Peyer's patch (tissue), 4 donors: ENCODE data around the gene LIMS2.

Source experiments
- POLR2A ChIP-seq, 2 donors: fragments of 450-650 bp; IDR thresholded peaks; one replicate each; pipeline ENCODE4 v1.5.1; 2017; ENCODE audit warnings: antibody characterized with exemption in 2 of 2, mild to moderate bottlenecking in 2 of 2, moderate library complexity in 2 of 2
- TF ChIP-seq, protein P1 (sequence below), 6 experiments: fragments of 450-650 bp in 4 of 6; fragments of 200-600 bp in 2 of 6; sonication (generic) in 1 of 6; IDR thresholded peaks; one replicate each; pipeline ENCODE4 v1.5.1; 2017 to 2019; ENCODE audit warnings: antibody characterized with exemption in 6 of 6, mild to moderate bottlenecking in 3 of 6, moderate library complexity in 1 of 6

DNA sequence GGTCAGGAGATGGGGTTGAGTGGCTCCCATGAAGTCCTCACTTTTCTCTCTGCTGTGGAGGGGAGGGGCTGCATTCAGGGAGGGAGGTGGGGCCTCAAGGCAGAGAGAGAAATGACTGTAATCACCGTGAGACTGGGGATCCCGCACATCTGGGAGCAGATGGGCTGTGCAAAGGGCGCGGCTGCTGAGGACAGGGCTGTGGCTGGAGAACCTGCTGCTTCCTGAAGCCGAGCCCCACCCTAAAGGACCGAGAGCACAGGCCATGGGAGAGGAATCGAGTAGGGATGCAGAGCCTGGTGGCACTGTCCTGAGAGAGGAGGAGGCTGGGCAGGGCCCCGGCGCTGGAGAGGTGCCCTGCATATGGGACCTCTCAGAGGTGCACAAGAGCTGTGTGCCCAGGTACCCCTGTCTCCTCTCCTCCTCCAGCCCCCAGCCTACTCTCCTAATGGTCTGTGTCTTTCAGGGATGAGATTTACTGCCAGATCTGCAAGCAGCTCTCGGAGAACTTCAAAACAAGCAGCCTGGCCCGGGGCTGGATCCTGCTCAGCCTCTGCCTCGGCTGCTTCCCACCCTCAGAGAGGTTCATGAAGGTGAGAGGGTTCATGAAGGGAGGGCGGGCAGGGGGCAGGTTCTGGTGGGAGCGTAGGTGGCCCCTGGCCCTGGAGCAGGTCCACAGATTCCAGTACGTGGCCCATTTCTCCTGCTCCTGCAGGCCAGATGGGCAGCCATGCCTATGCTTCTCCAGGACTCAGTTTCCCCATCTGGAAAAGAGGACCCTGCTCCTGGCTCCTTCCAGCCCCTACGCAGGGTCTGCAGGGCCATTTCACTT, 55.2 kb downstream of the LIMS2 start:
- TF ChIP-seq POLR2A (IDR thresholded peaks at IDR 0.05): no peak
- TF ChIP-seq, protein P1, sequence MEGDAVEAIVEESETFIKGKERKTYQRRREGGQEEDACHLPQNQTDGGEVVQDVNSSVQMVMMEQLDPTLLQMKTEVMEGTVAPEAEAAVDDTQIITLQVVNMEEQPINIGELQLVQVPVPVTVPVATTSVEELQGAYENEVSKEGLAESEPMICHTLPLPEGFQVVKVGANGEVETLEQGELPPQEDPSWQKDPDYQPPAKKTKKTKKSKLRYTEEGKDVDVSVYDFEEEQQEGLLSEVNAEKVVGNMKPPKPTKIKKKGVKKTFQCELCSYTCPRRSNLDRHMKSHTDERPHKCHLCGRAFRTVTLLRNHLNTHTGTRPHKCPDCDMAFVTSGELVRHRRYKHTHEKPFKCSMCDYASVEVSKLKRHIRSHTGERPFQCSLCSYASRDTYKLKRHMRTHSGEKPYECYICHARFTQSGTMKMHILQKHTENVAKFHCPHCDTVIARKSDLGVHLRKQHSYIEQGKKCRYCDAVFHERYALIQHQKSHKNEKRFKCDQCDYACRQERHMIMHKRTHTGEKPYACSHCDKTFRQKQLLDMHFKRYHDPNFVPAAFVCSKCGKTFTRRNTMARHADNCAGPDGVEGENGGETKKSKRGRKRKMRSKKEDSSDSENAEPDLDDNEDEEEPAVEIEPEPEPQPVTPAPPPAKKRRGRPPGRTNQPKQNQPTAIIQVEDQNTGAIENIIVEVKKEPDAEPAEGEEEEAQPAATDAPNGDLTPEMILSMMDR (IDR thresholded peaks at IDR 0.05): no peak
